ENCODE measurements around the gene RAB27A. TPM values are rescaled to one million over a fixed set of nuclear protein-coding genes. Genes with fewer than 3 reads are reported as not detected.
A peak's percentile ranks its signal among the peaks of the same experiment; 100 is the strongest.

Gene RAB27A
- total RNA-seq, result 4.6 and 9.7 TPM in 2 replicates

GRCh38 chr15:55289746-55290527, at the start of gene RAB27A:
Gene RAB27A, minus strand, starts transcription at chr15:55289813. Its CDS starts 54,879 bp downstream, at chr15:55234934.
- H3K4me3 ChIP-seq (ENCODE audit: low read depth, low read length), result peak within 1 kb of the TSS; percentile 92
- no peak for DNase-seq (ENCODE audit: low read depth)
- TF ChIP-seq CTCF (conservative IDR thresholded peaks at IDR 0.05; ENCODE audit: low read depth, low read length), result no peak

GRCh38 chr15:55337160-55337559, 47.5 kb upstream of the RAB27A start:
- TF ChIP-seq CTCF (conservative IDR thresholded peaks at IDR 0.05; ENCODE audit: low read depth, low read length), result no peak
- no peak overlapping the region for H3K4me3 ChIP-seq (ENCODE audit: low read depth, low read length)
- no peak for DNase-seq (ENCODE audit: low read depth)

- TF ChIP-seq CTCF (conservative IDR thresholded peaks at IDR 0.05; ENCODE audit: low read depth, low read length), result no peak
- no peak overlapping the region for H3K4me3 ChIP-seq (ENCODE audit: low read depth, low read length)
- no peak for DNase-seq (ENCODE audit: low read depth)
These were observed 45.4 kb upstream of the RAB27A start for GRCh38 chr15:55334997-55335396.

GRCh38 chr15:55334371-55334770, 44.8 kb upstream of the RAB27A start:
- no peak for DNase-seq (ENCODE audit: low read depth)
- no peak overlapping the region for H3K4me3 ChIP-seq (ENCODE audit: low read depth, low read length)
- TF ChIP-seq CTCF (conservative IDR thresholded peaks at IDR 0.05; ENCODE audit: low read depth, low read length), result no peak

GRCh38 chr15:55327387-55327786, 37.8 kb upstream of the RAB27A start:
- H3K4me3 ChIP-seq (ENCODE audit: low read depth, low read length), result no peak overlapping the region
- TF ChIP-seq CTCF (conservative IDR thresholded peaks at IDR 0.05; ENCODE audit: low read depth, low read length), result no peak
- DNase-seq (ENCODE audit: low read depth), result no peak

- no peak for DNase-seq (ENCODE audit: low read depth)
- TF ChIP-seq CTCF (conservative IDR thresholded peaks at IDR 0.05; ENCODE audit: low read depth, low read length), result no peak
These were observed 32.9 kb upstream of the RAB27A start for GRCh38 chr15:55322467-55322866.

GRCh38 chr15:55320963-55321362, 31.4 kb upstream of the RAB27A start:
- DNase-seq (ENCODE audit: low read depth), result no peak
- TF ChIP-seq CTCF (conservative IDR thresholded peaks at IDR 0.05; ENCODE audit: low read depth, low read length), result no peak
- no peak overlapping the region for H3K4me3 ChIP-seq (ENCODE audit: low read depth, low read length)

More at GRCh38 chr15:55322467-55322866, 32.9 kb upstream of the RAB27A start:
- H3K4me3 ChIP-seq (ENCODE audit: low read depth, low read length), result no peak overlapping the region

Measured in epithelial cell of proximal tubule (primary cell).